Measurements from ENCODE around the gene FYB2. TPM values are rescaled to one million over a fixed set of nuclear protein-coding genes. Genes with fewer than 3 reads are reported as not detected.

FYB2 gene
- total RNA-seq, 2 experiments from 2014 or later: not detected

- H3K36me3 Mint-ChIP-seq: no peaks in the 10 kb centered on the region
- H3K9me3 Mint-ChIP-seq (ENCODE audit: low read depth): no peaks in the 10 kb centered on the region
- no peak overlapping the region for H3K27ac Mint-ChIP-seq
- H3K27me3 Mint-ChIP-seq: peaks cover 15% of the 10 kb centered on the region
- DNase-seq (no peak), ATAC-seq (no peak)
- CTCF ChIA-PET: no interaction called here
- H3K4me3 Mint-ChIP-seq: no peak overlapping the region
- no peaks in the 10 kb centered on the region for H3K4me1 Mint-ChIP-seq
These were observed 108.6 kb downstream of the FYB2 start for GRCh38 chr1:56710646-56711045.

- no peaks in the 10 kb centered on the region for H3K4me1 Mint-ChIP-seq
These were observed 109.2 kb downstream of the FYB2 start for GRCh38 chr1:56709995-56710394.

GRCh38 chr1:56709269-56709880 lies 109.8 kb downstream of the FYB2 start:
- Mint-ChIP-seq H3K36me3 (no peaks in the 10 kb centered on the region), H3K27me3 (peaks cover 15% of the 10 kb centered on the region), H3K9me3 (ENCODE audit: low read depth) (no peaks in the 10 kb centered on the region), H3K4me3 (no peak overlapping the region), H3K4me1 (no peaks in the 10 kb centered on the region), H3K27ac (no peak overlapping the region)
- no peak for ATAC-seq
- CTCF ChIA-PET: interaction anchor here (2.1 kb wide), 1 partner anchor 9 kb away, joined by 5 read pairs; no protein-coding TSS in a partner anchor
- no peak for DNase-seq

More at GRCh38 chr1:56709995-56710394, 109.2 kb downstream of the FYB2 start:
- no peak for DNase-seq
- H3K27me3 Mint-ChIP-seq: peaks cover 15% of the 10 kb centered on the region
- H3K27ac Mint-ChIP-seq: no peak overlapping the region
- no peak for ATAC-seq
- no peaks in the 10 kb centered on the region for H3K36me3 Mint-ChIP-seq
- CTCF ChIA-PET: interaction anchor here (2.1 kb wide), 1 partner anchor 8 kb away, joined by 5 read pairs; no protein-coding TSS in a partner anchor
- H3K9me3 Mint-ChIP-seq (ENCODE audit: low read depth): no peaks in the 10 kb centered on the region
- H3K4me3 Mint-ChIP-seq: no peak overlapping the region

- no peaks in the 10 kb centered on the region for H3K4me1 Mint-ChIP-seq
- H3K27ac Mint-ChIP-seq: no peak overlapping the region
- H3K36me3 Mint-ChIP-seq: no peaks in the 10 kb centered on the region
- peaks cover 9% of the 10 kb centered on the region for H3K27me3 Mint-ChIP-seq
- DNase-seq (no peak), ATAC-seq (no peak)
- peaks cover 2% of the 10 kb centered on the region for H3K9me3 Mint-ChIP-seq (ENCODE audit: low read depth)
- CTCF ChIA-PET: no interaction called here
- H3K4me3 Mint-ChIP-seq: no peak overlapping the region
These were observed 111.8 kb downstream of the FYB2 start for GRCh38 chr1:56707379-56707778.

- CTCF ChIA-PET: no interaction called here
- Mint-ChIP-seq H3K9me3 (ENCODE audit: low read depth) (peaks cover 2% of the 10 kb centered on the region), H3K4me3 (no peak overlapping the region), H3K27ac (no peak overlapping the region), H3K36me3 (no peaks in the 10 kb centered on the region), H3K27me3 (peaks cover 4% of the 10 kb centered on the region), H3K4me1 (no peaks in the 10 kb centered on the region)
- ATAC-seq (no peak), DNase-seq (no peak)
These were observed 115.5 kb downstream of the FYB2 start for GRCh38 chr1:56703747-56704146.

- Mint-ChIP-seq H3K27me3 (no peaks in the 10 kb centered on the region), H3K36me3 (no peaks in the 10 kb centered on the region), H3K4me1 (no peaks in the 10 kb centered on the region), H3K9me3 (ENCODE audit: low read depth) (no peaks in the 10 kb centered on the region), H3K4me3 (no peak overlapping the region), H3K27ac (no peak overlapping the region)
- CTCF ChIA-PET: no interaction called here
- ATAC-seq (no peak), DNase-seq (no peak)
These were observed 122.5 kb downstream of the FYB2 start for GRCh38 chr1:56696663-56697062.

GRCh38 chr1:56688522-56689026 lies 130.6 kb downstream of the FYB2 start:
- Mint-ChIP-seq H3K27me3 (no peaks in the 10 kb centered on the region), H3K4me1 (no peaks in the 10 kb centered on the region), H3K27ac (no peak overlapping the region), H3K4me3 (no peak overlapping the region), H3K9me3 (ENCODE audit: low read depth) (no peaks in the 10 kb centered on the region), H3K36me3 (no peaks in the 10 kb centered on the region)
- no peak for ATAC-seq
- CTCF ChIA-PET: no interaction called here
- no peak for DNase-seq

GRCh38 chr1:56686169-56686568 lies 133.0 kb downstream of the FYB2 start:
- Mint-ChIP-seq H3K27ac (no peak overlapping the region), H3K4me1 (no peaks in the 10 kb centered on the region), H3K36me3 (no peaks in the 10 kb centered on the region), H3K9me3 (ENCODE audit: low read depth) (no peaks in the 10 kb centered on the region), H3K27me3 (no peaks in the 10 kb centered on the region), H3K4me3 (no peak overlapping the region)
- DNase-seq (no peak), ATAC-seq (no peak)
- CTCF ChIA-PET: no interaction called here

GRCh38 chr1:56683569-56683968 lies 135.6 kb downstream of the FYB2 start:
- ATAC-seq: no peak
- H3K4me3 Mint-ChIP-seq: no peak overlapping the region
- CTCF ChIA-PET: no interaction called here
- H3K36me3 Mint-ChIP-seq: no peaks in the 10 kb centered on the region
- H3K9me3 Mint-ChIP-seq (ENCODE audit: low read depth): peaks cover 4% of the 10 kb centered on the region
- DNase-seq: no peak
- H3K4me1 Mint-ChIP-seq: no peaks in the 10 kb centered on the region
- no peaks in the 10 kb centered on the region for H3K27me3 Mint-ChIP-seq
- H3K27ac Mint-ChIP-seq: no peak overlapping the region

- H3K4me1 Mint-ChIP-seq: no peaks in the 10 kb centered on the region
- peaks cover 2% of the 10 kb centered on the region for H3K27me3 Mint-ChIP-seq
- H3K4me3 Mint-ChIP-seq: no peak overlapping the region
- ATAC-seq: no peak
- peaks cover 7% of the 10 kb centered on the region for H3K9me3 Mint-ChIP-seq (ENCODE audit: low read depth)
- no peak for DNase-seq
- H3K36me3 Mint-ChIP-seq: no peaks in the 10 kb centered on the region
- no peak overlapping the region for H3K27ac Mint-ChIP-seq
- CTCF ChIA-PET: no interaction called here
These were observed 142.6 kb downstream of the FYB2 start for GRCh38 chr1:56676571-56677035.

- H3K9me3 Mint-ChIP-seq (ENCODE audit: low read depth): peaks cover 7% of the 10 kb centered on the region
- H3K4me1 Mint-ChIP-seq: no peaks in the 10 kb centered on the region
- DNase-seq (no peak), ATAC-seq (no peak)
- CTCF ChIA-PET: no interaction called here
- H3K27ac Mint-ChIP-seq: no peak overlapping the region
- peaks cover 2% of the 10 kb centered on the region for H3K27me3 Mint-ChIP-seq
- no peak overlapping the region for H3K4me3 Mint-ChIP-seq
- no peaks in the 10 kb centered on the region for H3K36me3 Mint-ChIP-seq
These were observed 143.4 kb downstream of the FYB2 start for GRCh38 chr1:56675763-56676162.

- H3K27me3 Mint-ChIP-seq: peaks cover 2% of the 10 kb centered on the region
- no peak overlapping the region for H3K4me3 Mint-ChIP-seq
- H3K36me3 Mint-ChIP-seq: no peaks in the 10 kb centered on the region
- peaks cover 3% of the 10 kb centered on the region for H3K9me3 Mint-ChIP-seq (ENCODE audit: low read depth)
- no peak for ATAC-seq
- no peak for DNase-seq
- no peaks in the 10 kb centered on the region for H3K4me1 Mint-ChIP-seq
- no peak overlapping the region for H3K27ac Mint-ChIP-seq
- CTCF ChIA-PET: no interaction called here
These were observed 146.6 kb downstream of the FYB2 start for GRCh38 chr1:56672579-56672978.

GRCh38 chr1:56671542-56671941 lies 147.7 kb downstream of the FYB2 start:
- CTCF ChIA-PET: no interaction called here

GRCh38 chr1:56671085-56671484 lies 148.1 kb downstream of the FYB2 start:
- H3K27ac Mint-ChIP-seq: no peak overlapping the region
- H3K36me3 Mint-ChIP-seq: no peaks in the 10 kb centered on the region
- H3K27me3 Mint-ChIP-seq: peaks cover 2% of the 10 kb centered on the region
- H3K4me1 Mint-ChIP-seq: no peaks in the 10 kb centered on the region
- CTCF ChIA-PET: no interaction called here
- DNase-seq: no peak
- no peak for ATAC-seq
- H3K4me3 Mint-ChIP-seq: no peak overlapping the region
- peaks cover 3% of the 10 kb centered on the region for H3K9me3 Mint-ChIP-seq (ENCODE audit: low read depth)

More at GRCh38 chr1:56671542-56671941, 147.7 kb downstream of the FYB2 start:
- ATAC-seq: no peak
- no peak for DNase-seq
- no peak overlapping the region for H3K4me3 Mint-ChIP-seq
- H3K9me3 Mint-ChIP-seq (ENCODE audit: low read depth): peaks cover 3% of the 10 kb centered on the region
- peaks cover 2% of the 10 kb centered on the region for H3K27me3 Mint-ChIP-seq
- no peaks in the 10 kb centered on the region for H3K4me1 Mint-ChIP-seq
- no peaks in the 10 kb centered on the region for H3K36me3 Mint-ChIP-seq
- no peak overlapping the region for H3K27ac Mint-ChIP-seq
